Measurements from ENCODE around the gene FOXD4L6.
"Not testable (repeated sequence)": the region's sequence is repeated elsewhere in the genome, so short reads cannot be mapped to it uniquely, and the experiment has no call there.

The FOXD4L6 gene

DNA sequence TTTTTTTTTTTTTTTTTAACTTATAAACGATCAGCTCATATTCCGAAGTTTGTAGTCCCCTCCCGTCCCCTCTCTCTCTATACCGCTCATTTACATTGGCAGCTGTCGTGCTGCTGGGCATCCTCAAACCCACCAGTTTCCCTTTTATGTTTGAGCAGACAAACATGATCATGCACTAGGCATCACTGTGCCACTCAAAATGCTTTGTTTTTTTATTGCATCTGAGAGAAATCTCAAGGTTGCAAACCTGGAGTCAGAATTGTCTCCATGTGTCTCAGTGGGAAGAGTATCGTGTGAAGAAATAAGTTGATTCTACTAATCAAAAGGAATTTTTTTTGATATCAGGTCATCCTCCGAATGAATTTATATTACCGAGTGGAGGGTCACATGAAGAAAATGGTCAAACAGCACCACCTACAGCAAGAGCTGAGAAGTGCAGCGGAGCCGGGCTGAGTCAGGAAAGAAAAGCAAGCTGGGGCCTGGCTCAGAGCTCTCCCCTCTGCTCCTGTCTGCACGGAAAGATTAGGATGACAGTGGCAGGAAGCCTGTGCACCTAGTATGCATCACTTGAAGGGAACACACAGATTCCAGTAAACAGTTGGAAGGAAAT lies 39.9 kb downstream of the FOXD4L6 start:
- H4K20me1 ChIP-seq (ENCODE audit: insufficient read depth, low read length, poor library complexity, severe bottlenecking); H2AFZ ChIP-seq (ENCODE audit: low read length); H3K9me2 ChIP-seq (replicated peaks; ENCODE audit: low read depth, low read length); H3K4me1 ChIP-seq (ENCODE audit: insufficient read depth, low read length, poor library complexity, severe bottlenecking); H3K9me3 ChIP-seq (ENCODE audit: insufficient read depth, low read depth, low read length); H3K79me2 ChIP-seq (ENCODE audit: insufficient read depth, low read length); H3K36me3 ChIP-seq (ENCODE audit: insufficient read depth, low read length); H3K9ac ChIP-seq (ENCODE audit: low read depth, low read length, poor library complexity, severe bottlenecking); H3F3A ChIP-seq (ENCODE audit: low read depth); H3K27me3 ChIP-seq (ENCODE audit: insufficient read depth, low read length, poor library complexity, severe bottlenecking): not testable (repeated sequence)
- Histone ChIP-seq H3K4me3 (ENCODE audit: low read length, poor library complexity, severe bottlenecking) (peak overlapping the region; percentile 37), H3K4me2 (ENCODE audit: low read depth, low read length, poor library complexity, severe bottlenecking) (peak overlapping the region; percentile 43)
- TF ChIP-seq, protein P1, sequence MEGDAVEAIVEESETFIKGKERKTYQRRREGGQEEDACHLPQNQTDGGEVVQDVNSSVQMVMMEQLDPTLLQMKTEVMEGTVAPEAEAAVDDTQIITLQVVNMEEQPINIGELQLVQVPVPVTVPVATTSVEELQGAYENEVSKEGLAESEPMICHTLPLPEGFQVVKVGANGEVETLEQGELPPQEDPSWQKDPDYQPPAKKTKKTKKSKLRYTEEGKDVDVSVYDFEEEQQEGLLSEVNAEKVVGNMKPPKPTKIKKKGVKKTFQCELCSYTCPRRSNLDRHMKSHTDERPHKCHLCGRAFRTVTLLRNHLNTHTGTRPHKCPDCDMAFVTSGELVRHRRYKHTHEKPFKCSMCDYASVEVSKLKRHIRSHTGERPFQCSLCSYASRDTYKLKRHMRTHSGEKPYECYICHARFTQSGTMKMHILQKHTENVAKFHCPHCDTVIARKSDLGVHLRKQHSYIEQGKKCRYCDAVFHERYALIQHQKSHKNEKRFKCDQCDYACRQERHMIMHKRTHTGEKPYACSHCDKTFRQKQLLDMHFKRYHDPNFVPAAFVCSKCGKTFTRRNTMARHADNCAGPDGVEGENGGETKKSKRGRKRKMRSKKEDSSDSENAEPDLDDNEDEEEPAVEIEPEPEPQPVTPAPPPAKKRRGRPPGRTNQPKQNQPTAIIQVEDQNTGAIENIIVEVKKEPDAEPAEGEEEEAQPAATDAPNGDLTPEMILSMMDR (conservative IDR thresholded peaks at IDR 0.05; ENCODE audit: low read length), result peak; percentile 38

GRCh38 chr9:41087929-41088328 lies 40.6 kb downstream of the FOXD4L6 start:
- H3K4me3 ChIP-seq (ENCODE audit: low read length, poor library complexity, severe bottlenecking); H3K79me2 ChIP-seq (ENCODE audit: insufficient read depth, low read length); H3K27me3 ChIP-seq (ENCODE audit: insufficient read depth, low read length, poor library complexity, severe bottlenecking); H3K4me2 ChIP-seq (ENCODE audit: low read depth, low read length, poor library complexity, severe bottlenecking); H4K20me1 ChIP-seq (ENCODE audit: insufficient read depth, low read length, poor library complexity, severe bottlenecking); H3K9ac ChIP-seq (ENCODE audit: low read depth, low read length, poor library complexity, severe bottlenecking); H2AFZ ChIP-seq (ENCODE audit: low read length); H3K9me3 ChIP-seq (ENCODE audit: insufficient read depth, low read depth, low read length); H3F3A ChIP-seq (ENCODE audit: low read depth); H3K4me1 ChIP-seq (ENCODE audit: insufficient read depth, low read length, poor library complexity, severe bottlenecking); H3K36me3 ChIP-seq (ENCODE audit: insufficient read depth, low read length); H3K9me2 ChIP-seq (replicated peaks; ENCODE audit: low read depth, low read length): not testable (repeated sequence)

DNA sequence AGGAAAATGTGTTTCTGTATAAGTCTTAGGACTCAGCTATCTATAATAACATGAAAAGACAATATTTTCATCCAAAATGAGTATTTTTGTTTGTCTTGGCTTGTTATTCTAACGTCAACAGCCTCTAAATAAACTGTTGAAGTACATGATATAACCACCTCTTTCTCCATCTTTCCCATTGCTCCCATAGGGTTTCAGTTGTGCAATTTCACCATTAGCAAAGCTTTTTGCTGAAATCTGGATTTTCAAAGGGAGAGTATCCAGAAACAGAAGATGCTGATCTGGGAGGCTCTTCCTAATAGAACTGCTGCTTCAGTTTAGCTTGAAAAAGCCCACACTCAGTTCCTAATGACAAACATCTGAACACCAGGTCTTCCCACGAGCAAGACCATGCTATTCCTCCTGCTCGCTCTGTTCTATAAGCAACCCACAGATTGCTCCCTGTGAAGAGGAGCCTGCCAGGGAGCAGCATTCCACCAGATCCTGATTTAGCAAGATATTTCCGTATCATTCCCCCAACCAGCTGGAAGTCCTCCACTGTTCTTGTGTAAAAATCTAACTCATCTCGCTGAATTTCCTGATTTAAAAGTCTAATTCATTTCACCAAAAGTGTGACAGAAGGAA lies 41.2 kb downstream of the FOXD4L6 start:
- not testable (repeated sequence) for H3F3A ChIP-seq (ENCODE audit: low read depth); H3K36me3 ChIP-seq (ENCODE audit: insufficient read depth, low read length); H3K4me1 ChIP-seq (ENCODE audit: insufficient read depth, low read length, poor library complexity, severe bottlenecking); H4K20me1 ChIP-seq (ENCODE audit: insufficient read depth, low read length, poor library complexity, severe bottlenecking); H3K79me2 ChIP-seq (ENCODE audit: insufficient read depth, low read length); H3K4me3 ChIP-seq (ENCODE audit: low read length, poor library complexity, severe bottlenecking); H3K4me2 ChIP-seq (ENCODE audit: low read depth, low read length, poor library complexity, severe bottlenecking); H3K27me3 ChIP-seq (ENCODE audit: insufficient read depth, low read length, poor library complexity, severe bottlenecking); H3K9me3 ChIP-seq (ENCODE audit: insufficient read depth, low read depth, low read length); H3K9ac ChIP-seq (ENCODE audit: low read depth, low read length, poor library complexity, severe bottlenecking); H3K9me2 ChIP-seq (replicated peaks; ENCODE audit: low read depth, low read length); H2AFZ ChIP-seq (ENCODE audit: low read length)

DNA sequence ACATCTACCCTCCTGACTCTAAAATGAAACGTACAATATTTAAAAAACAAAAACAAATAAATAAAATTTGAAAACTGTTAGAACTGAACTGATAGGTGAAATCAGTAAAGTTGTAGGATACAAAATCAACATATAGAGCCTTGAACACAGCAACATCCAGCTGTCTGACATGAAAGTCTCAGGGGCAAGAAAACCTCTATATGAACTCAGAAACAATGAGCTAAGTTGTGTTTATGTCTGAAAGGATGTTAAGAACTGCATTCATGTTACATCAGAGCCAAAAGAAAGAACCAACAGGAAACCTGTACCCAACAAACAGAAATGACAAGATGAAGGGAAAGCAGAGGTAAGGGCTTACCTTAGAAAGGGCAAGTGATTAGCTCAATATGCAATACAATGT lies 41.8 kb downstream of the FOXD4L6 start:
- not testable (repeated sequence) for H3K9ac ChIP-seq (ENCODE audit: low read depth, low read length, poor library complexity, severe bottlenecking); H3K4me1 ChIP-seq (ENCODE audit: insufficient read depth, low read length, poor library complexity, severe bottlenecking); H2AFZ ChIP-seq (ENCODE audit: low read length); H3K9me2 ChIP-seq (replicated peaks; ENCODE audit: low read depth, low read length); H3F3A ChIP-seq (ENCODE audit: low read depth); H3K27me3 ChIP-seq (ENCODE audit: insufficient read depth, low read length, poor library complexity, severe bottlenecking); H3K79me2 ChIP-seq (ENCODE audit: insufficient read depth, low read length); H3K36me3 ChIP-seq (ENCODE audit: insufficient read depth, low read length); H4K20me1 ChIP-seq (ENCODE audit: insufficient read depth, low read length, poor library complexity, severe bottlenecking); H3K9me3 ChIP-seq (ENCODE audit: insufficient read depth, low read depth, low read length); H3K4me3 ChIP-seq (ENCODE audit: low read length, poor library complexity, severe bottlenecking); H3K4me2 ChIP-seq (ENCODE audit: low read depth, low read length, poor library complexity, severe bottlenecking)

DNA sequence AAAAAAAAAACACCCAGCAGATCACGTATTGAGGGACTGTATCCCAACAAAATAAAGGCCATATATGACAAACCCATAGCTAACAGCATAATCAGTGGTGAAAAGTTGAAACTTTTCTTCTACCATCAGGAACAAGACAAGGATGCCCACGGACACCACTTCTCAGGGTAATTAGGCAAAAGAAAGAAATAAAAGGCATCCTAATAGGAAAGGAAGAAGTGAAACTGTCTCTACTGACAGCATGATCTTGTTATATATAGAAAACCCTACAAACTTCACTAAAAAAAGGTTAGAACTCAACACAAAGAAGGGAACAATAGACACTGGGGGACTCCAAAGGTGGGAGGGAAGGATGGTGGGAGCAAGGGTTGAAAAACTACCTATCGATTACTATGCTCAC lies 42.3 kb downstream of the FOXD4L6 start:
- not testable (repeated sequence) for H3K36me3 ChIP-seq (ENCODE audit: insufficient read depth, low read length)

GRCh38 chr9:41082358-41082757 lies 46.1 kb downstream of the FOXD4L6 start:
- H3K4me1 ChIP-seq (ENCODE audit: insufficient read depth, low read length, poor library complexity, severe bottlenecking); H3K9me3 ChIP-seq (ENCODE audit: insufficient read depth, low read depth, low read length); H3F3A ChIP-seq (ENCODE audit: low read depth); H3K9me2 ChIP-seq (replicated peaks; ENCODE audit: low read depth, low read length); H2AFZ ChIP-seq (ENCODE audit: low read length); H3K4me3 ChIP-seq (ENCODE audit: low read length, poor library complexity, severe bottlenecking); H3K36me3 ChIP-seq (ENCODE audit: insufficient read depth, low read length); H3K9ac ChIP-seq (ENCODE audit: low read depth, low read length, poor library complexity, severe bottlenecking); H3K79me2 ChIP-seq (ENCODE audit: insufficient read depth, low read length); H3K27me3 ChIP-seq (ENCODE audit: insufficient read depth, low read length, poor library complexity, severe bottlenecking); H3K4me2 ChIP-seq (ENCODE audit: low read depth, low read length, poor library complexity, severe bottlenecking); H4K20me1 ChIP-seq (ENCODE audit: insufficient read depth, low read length, poor library complexity, severe bottlenecking): not testable (repeated sequence)

More for the DNA sequence above, 42.3 kb downstream of the FOXD4L6 start:
- not testable (repeated sequence) for H3K4me3 ChIP-seq (ENCODE audit: low read length, poor library complexity, severe bottlenecking); H3F3A ChIP-seq (ENCODE audit: low read depth); H4K20me1 ChIP-seq (ENCODE audit: insufficient read depth, low read length, poor library complexity, severe bottlenecking); H3K9ac ChIP-seq (ENCODE audit: low read depth, low read length, poor library complexity, severe bottlenecking); H3K79me2 ChIP-seq (ENCODE audit: insufficient read depth, low read length); H3K9me3 ChIP-seq (ENCODE audit: insufficient read depth, low read depth, low read length); H3K4me1 ChIP-seq (ENCODE audit: insufficient read depth, low read length, poor library complexity, severe bottlenecking); H2AFZ ChIP-seq (ENCODE audit: low read length); H3K9me2 ChIP-seq (replicated peaks; ENCODE audit: low read depth, low read length); H3K4me2 ChIP-seq (ENCODE audit: low read depth, low read length, poor library complexity, severe bottlenecking); H3K27me3 ChIP-seq (ENCODE audit: insufficient read depth, low read length, poor library complexity, severe bottlenecking)

- not testable (repeated sequence) for H3K9ac ChIP-seq (ENCODE audit: low read depth, low read length, poor library complexity, severe bottlenecking); H3F3A ChIP-seq (ENCODE audit: low read depth); H3K4me2 ChIP-seq (ENCODE audit: low read depth, low read length, poor library complexity, severe bottlenecking); H3K27me3 ChIP-seq (ENCODE audit: insufficient read depth, low read length, poor library complexity, severe bottlenecking); H3K79me2 ChIP-seq (ENCODE audit: insufficient read depth, low read length); H2AFZ ChIP-seq (ENCODE audit: low read length); H3K4me1 ChIP-seq (ENCODE audit: insufficient read depth, low read length, poor library complexity, severe bottlenecking); H3K36me3 ChIP-seq (ENCODE audit: insufficient read depth, low read length); H3K9me2 ChIP-seq (replicated peaks; ENCODE audit: low read depth, low read length); H3K4me3 ChIP-seq (ENCODE audit: low read length, poor library complexity, severe bottlenecking); H3K9me3 ChIP-seq (ENCODE audit: insufficient read depth, low read depth, low read length); H4K20me1 ChIP-seq (ENCODE audit: insufficient read depth, low read length, poor library complexity, severe bottlenecking)
Measured at GRCh38 chr9:41079464-41079863, 49.0 kb downstream of the FOXD4L6 start.

Data from Loucy (cell line).